Measurements from ENCODE around the gene RBP2.

The RBP2 gene

DNA sequence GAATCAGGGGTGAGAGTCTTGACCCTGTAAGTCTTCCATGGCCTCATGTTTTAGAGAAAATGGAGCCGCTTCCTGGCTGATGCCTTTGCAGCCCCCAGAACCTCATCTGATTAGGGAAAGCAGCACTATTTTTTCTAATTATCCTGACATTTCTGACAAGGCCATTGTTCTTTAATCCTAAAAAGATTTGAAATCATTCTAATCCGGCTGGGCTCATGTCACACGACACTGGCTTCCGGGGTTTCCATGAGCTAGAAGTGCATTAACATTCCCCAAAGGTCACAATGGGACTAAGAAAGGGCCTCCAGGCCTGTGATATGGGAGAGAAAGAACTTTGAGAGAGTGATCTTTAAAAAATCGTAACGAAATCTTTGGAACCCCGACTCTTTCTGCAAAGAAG lies 33.1 kb downstream of the RBP2 start:
- TF ChIP-seq, protein P1, sequence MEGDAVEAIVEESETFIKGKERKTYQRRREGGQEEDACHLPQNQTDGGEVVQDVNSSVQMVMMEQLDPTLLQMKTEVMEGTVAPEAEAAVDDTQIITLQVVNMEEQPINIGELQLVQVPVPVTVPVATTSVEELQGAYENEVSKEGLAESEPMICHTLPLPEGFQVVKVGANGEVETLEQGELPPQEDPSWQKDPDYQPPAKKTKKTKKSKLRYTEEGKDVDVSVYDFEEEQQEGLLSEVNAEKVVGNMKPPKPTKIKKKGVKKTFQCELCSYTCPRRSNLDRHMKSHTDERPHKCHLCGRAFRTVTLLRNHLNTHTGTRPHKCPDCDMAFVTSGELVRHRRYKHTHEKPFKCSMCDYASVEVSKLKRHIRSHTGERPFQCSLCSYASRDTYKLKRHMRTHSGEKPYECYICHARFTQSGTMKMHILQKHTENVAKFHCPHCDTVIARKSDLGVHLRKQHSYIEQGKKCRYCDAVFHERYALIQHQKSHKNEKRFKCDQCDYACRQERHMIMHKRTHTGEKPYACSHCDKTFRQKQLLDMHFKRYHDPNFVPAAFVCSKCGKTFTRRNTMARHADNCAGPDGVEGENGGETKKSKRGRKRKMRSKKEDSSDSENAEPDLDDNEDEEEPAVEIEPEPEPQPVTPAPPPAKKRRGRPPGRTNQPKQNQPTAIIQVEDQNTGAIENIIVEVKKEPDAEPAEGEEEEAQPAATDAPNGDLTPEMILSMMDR (IDR thresholded peaks at IDR 0.05): no peak
- no peaks in the 10 kb centered on the region for H3K9me3 ChIP-seq
- H3K36me3 ChIP-seq: no peaks in the 10 kb centered on the region
- H3K27me3 ChIP-seq: no peaks in the 10 kb centered on the region
- no peaks in the 10 kb centered on the region for H3K4me1 ChIP-seq (ENCODE audit: control insufficient read depth in 1 of 2, insufficient read depth in 1 of 2, low read depth in 1 of 2, low read length in 1 of 2)
- no peak overlapping the region for H3K27ac ChIP-seq
- no peak overlapping the region for H3K4me3 ChIP-seq (ENCODE audit: low read depth in 1 of 2, low read length in 1 of 2)

DNA sequence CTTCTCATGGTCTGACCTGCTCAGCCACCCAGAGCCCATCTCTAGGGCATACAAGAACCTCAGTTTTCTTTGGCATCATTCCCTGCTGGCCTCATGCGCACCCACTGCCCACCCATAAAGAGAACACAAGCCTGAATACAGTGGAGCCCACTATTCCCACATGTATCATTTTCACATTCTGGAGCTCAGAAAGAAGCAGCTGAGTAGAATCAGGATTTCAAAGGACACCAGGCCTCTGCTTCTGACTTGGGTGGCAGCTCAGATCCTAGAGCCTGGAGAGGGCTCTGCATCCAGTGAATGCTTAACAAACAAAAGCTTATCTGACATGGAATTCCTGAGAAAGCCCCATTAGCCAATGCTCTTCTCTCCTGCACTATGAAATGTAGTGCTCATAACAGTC lies 34.7 kb downstream of the RBP2 start:
- Histone ChIP-seq H3K36me3 (no peaks in the 10 kb centered on the region), H3K27me3 (no peaks in the 10 kb centered on the region)
- TF ChIP-seq, protein P1 (IDR thresholded peaks at IDR 0.05): no peak

DNA sequence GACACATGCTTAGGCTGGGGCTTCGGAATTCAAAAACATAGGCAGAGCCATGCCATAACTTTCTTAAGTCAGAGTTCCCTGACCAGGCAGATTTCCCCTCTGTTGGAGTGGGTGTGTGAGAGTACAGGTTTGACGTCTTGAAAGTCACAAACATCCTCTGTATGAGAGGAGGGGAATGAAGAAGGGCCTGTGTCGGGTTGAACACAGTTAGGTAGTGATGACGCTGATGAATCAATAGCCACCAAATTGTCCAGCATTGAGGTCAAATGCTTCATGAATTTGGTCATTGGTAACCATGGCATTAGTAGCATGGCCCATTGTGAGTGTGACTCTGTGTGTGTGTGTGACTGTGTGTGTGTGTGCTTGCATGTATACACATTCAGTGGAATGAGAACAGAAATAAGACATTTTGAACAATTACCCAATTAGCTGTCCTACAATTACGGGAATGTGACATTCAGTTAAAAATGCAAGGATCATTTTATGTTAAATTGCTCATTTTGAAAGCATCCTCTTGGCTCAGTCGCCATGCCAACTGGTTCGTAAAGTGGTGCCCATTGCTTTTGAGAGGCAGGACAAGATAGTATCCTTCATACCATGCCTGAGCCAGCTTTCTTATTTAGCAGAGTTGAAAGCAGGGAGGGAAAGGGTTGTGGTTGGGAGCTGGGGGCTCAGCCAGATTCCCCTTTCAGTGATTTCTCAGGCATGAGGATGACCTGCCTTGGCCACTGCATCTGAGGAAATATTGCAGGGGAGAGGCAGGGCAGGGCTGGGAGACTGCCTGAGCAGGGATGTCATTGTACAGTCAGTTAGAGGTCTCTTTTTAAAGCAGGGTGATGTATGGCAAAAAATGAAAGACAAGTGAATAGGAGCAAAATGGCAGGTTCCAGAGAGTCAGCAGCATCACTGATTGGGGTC lies 35.4 kb downstream of the RBP2 start:
- Histone ChIP-seq H3K4me1 (ENCODE audit: control insufficient read depth in 1 of 2, insufficient read depth in 1 of 2, low read depth in 1 of 2, low read length in 1 of 2) (no peaks in the 10 kb centered on the region), H3K27me3 (no peaks in the 10 kb centered on the region), H3K9me3 (no peaks in the 10 kb centered on the region), H3K27ac (no peak overlapping the region), H3K36me3 (no peaks in the 10 kb centered on the region), H3K4me3 (ENCODE audit: low read depth in 1 of 2, low read length in 1 of 2) (no peak overlapping the region)
- TF ChIP-seq, protein P1 (IDR thresholded peaks at IDR 0.05): no peak

More for the DNA sequence above, 34.7 kb downstream of the RBP2 start:
- Histone ChIP-seq H3K9me3 (no peaks in the 10 kb centered on the region), H3K4me1 (ENCODE audit: control insufficient read depth in 1 of 2, insufficient read depth in 1 of 2, low read depth in 1 of 2, low read length in 1 of 2) (no peaks in the 10 kb centered on the region), H3K27ac (no peak overlapping the region), H3K4me3 (ENCODE audit: low read depth in 1 of 2, low read length in 1 of 2) (no peak overlapping the region)

- Histone ChIP-seq H3K36me3 (no peaks in the 10 kb centered on the region), H3K27me3 (no peaks in the 10 kb centered on the region), H3K4me1 (ENCODE audit: control insufficient read depth in 1 of 2, insufficient read depth in 1 of 2, low read depth in 1 of 2, low read length in 1 of 2) (no peaks in the 10 kb centered on the region), H3K27ac (no peak overlapping the region), H3K9me3 (no peaks in the 10 kb centered on the region), H3K4me3 (ENCODE audit: low read depth in 1 of 2, low read length in 1 of 2) (no peak overlapping the region)
- TF ChIP-seq, protein P1 (IDR thresholded peaks at IDR 0.05): no peak
These were observed 37.0 kb downstream of the RBP2 start for GRCh38 chr3:139439278-139439677.

GRCh38 chr3:139434764-139435307 lies 41.5 kb downstream of the RBP2 start:
- H3K4me3 ChIP-seq (ENCODE audit: low read depth in 1 of 2, low read length in 1 of 2): no peak overlapping the region
- no peak overlapping the region for H3K27ac ChIP-seq
- no peaks in the 10 kb centered on the region for H3K4me1 ChIP-seq (ENCODE audit: control insufficient read depth in 1 of 2, insufficient read depth in 1 of 2, low read depth in 1 of 2, low read length in 1 of 2)
- TF ChIP-seq, protein P1 (IDR thresholded peaks at IDR 0.05): no peak
- no peaks in the 10 kb centered on the region for H3K9me3 ChIP-seq
- no peaks in the 10 kb centered on the region for H3K36me3 ChIP-seq
- H3K27me3 ChIP-seq: no peaks in the 10 kb centered on the region
